GM06990 (cell line): ENCODE results near the gene MPIG6B.

Source experiments
- DNase-seq: peaks from one replicate; pipeline ENCODE4 v3.0.0-alpha.2; 2011; ENCODE audit not compliant: insufficient read length; ENCODE audit errors: extremely low read depth
- H3K27me3 ChIP-seq: replicated peaks from 2 replicates; pipeline ENCODE4 v1.6.0; 2011; ENCODE audit warnings: low read length; ENCODE audit not compliant: control insufficient read depth, insufficient read depth
- H3K36me3 ChIP-seq: 2 replicates; pipeline ENCODE4 v1.5.1; 2011; ENCODE audit warnings: low read length; ENCODE audit not compliant: control insufficient read depth, insufficient read depth
- H3K4me3 ChIP-seq: replicated peaks from 2 replicates; pipeline ENCODE4 v1.5.1; 2011; ENCODE audit warnings: low read depth, mild to moderate bottlenecking, control low read depth, low read length
- CTCF ChIP-seq: IDR thresholded peaks from 2 replicates; pipeline ENCODE4 v1.5.1; 2011; ENCODE audit warnings: low read length, control low read depth, mild to moderate bottlenecking, inconsistent platforms; ENCODE audit not compliant: insufficient read depth, poor library complexity, severe bottlenecking

Gene MPIG6B

DNA sequence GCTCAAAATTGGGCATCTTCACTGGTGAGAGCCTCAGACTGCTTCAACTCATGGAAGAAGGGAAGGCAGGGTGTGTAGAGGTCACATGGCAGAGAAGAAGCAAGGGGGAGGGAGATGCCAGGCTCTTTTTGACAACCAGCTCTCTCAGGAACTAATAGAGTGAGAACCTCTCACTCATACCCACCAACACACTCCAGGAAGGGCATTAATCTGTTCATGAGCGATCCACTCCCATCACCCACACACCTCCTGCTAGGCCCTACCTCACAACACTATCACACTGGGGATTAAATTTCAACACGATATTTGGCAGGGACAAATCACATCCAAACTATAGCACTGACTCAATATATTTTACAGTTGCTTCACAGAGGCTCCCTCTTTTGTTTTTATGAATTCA is 18.6 kb downstream of the MPIG6B start:
- TF ChIP-seq CTCF: no peak
- Histone ChIP-seq H3K27me3 (no peaks in the 10 kb centered on the region), H3K4me3 (no peak overlapping the region), H3K36me3 (peaks cover 6% of the 10 kb centered on the region)
- no peak for DNase-seq

GRCh38 chr6:31742894-31743293 is 19.7 kb downstream of the MPIG6B start:
- no peak for DNase-seq
- no peak for TF ChIP-seq CTCF
- H3K36me3 ChIP-seq: peaks cover 10% of the 10 kb centered on the region
- H3K27me3 ChIP-seq: no peaks in the 10 kb centered on the region
- no peak overlapping the region for H3K4me3 ChIP-seq

GRCh38 chr6:31744422-31744821 is 21.2 kb downstream of the MPIG6B start:
- DNase-seq: no peak
- TF ChIP-seq CTCF: no peak
- H3K4me3 ChIP-seq: no peak overlapping the region
- peaks cover 12% of the 10 kb centered on the region for H3K36me3 ChIP-seq
- no peaks in the 10 kb centered on the region for H3K27me3 ChIP-seq

GRCh38 chr6:31749301-31750036 is 26.3 kb downstream of the MPIG6B start:
- Histone ChIP-seq H3K36me3 (peaks cover 5% of the 10 kb centered on the region), H3K4me3 (no peak overlapping the region), H3K27me3 (no peaks in the 10 kb centered on the region)
- no peak for DNase-seq
- TF ChIP-seq CTCF: no peak

DNA sequence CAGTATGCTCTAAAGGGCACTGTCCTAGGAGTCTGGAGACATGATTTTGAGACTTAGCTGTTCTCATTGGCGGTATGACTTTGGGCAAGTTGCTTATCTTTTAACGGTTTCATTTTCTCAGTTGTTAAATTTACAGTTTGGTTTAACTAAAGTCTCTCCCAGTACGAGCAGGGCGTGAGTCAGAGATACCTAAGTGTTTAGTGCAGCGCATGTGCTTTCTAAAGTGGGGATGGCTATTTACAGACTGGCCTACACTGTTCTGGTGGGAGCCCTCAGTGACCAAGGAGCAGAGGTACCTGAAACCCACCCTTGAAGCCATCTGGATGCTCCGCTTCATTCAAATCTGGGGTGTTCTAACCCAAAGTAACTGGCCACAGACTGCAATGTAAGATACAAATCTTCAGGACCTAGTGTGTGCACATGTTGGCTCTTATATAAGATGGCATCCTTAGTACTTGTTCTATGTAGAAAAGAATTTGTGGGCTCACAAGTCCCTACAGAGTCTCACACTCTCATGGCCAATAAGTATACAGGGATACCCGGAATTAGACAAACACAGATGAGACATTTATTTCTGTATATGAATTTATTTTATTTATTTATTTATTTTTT is 27.3 kb downstream of the MPIG6B start:
- no peak for DNase-seq
- Histone ChIP-seq H3K4me3 (no peak overlapping the region), H3K36me3 (peaks cover 5% of the 10 kb centered on the region), H3K27me3 (no peaks in the 10 kb centered on the region)
- no peak for TF ChIP-seq CTCF
